SK-MEL-5 (cell line): Measurements from ENCODE around the gene INHBC. TPM values are rescaled to one million over a fixed set of nuclear protein-coding genes. Genes with fewer than 3 reads are reported as not detected.

Experiments
- DNase-seq: peaks from one replicate; pipeline ENCODE4 v3.0.0-alpha.2; 2016; ENCODE audit warnings: low read depth, low spot score
- in situ Hi-C: cut with HindIII; loops from 2 replicates; pipeline ENCODE4 v1.10.0; 2016; ENCODE audit warnings: low sequenced_read_pairs, high pct_unique_total_duplicates, low pct_unique_long_range_greater_than_20kb
- total RNA-seq: library from RNA; depleted of rRNA; stranded (reverse); fragments of >200 nt; shearing (Covaris generic); gene quantifications from 2 replicates; pipeline ENCODE4 v1.2.3, GENCODE V29; 2014

Gene INHBC
- total RNA-seq, 1 experiment from 2014 or later = not detected

DNA sequence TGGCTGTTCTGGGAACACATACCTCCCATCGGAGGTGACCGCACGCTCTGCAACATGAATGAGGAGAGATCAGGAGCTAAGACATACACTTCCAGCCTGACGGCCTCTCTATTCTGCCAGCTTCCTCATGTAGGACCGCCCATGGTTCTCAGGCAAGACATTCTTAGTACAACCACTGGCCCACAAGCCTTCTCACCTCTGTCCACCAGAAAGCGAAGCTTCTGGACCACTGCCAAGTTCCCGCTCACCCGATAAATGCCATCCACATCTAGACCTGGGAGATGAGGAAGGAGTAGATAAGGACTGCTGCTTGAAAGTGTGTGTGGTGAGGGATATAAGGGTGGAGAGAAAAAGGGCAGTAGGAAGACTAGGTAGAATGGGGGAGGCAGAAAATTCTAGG is 39.8 kb downstream of the INHBC start:
- DNase-seq = no peak
- in situ Hi-C loops = no loop called here

DNA sequence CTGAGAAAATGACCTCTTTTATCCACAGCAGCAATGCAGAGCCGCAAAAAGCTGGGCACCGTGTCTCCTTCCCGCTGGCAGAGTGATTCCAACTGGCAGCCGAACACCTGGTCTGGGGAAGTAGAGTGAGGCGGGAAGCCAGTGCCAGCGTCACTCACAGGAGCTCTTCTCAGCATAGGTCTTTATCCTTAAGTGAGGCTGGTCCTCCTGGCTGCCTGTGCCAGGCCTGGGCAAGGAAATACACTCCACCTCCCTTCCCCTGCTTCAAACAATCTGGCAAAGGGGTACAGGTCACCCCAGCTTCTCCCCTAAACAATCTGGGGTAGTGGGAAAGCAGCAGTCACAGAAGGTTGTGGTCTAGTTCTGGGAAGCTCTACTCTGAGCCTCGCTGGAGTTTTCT is 40.3 kb downstream of the INHBC start:
- in situ Hi-C loops = no loop called here
- no peak for DNase-seq

DNA sequence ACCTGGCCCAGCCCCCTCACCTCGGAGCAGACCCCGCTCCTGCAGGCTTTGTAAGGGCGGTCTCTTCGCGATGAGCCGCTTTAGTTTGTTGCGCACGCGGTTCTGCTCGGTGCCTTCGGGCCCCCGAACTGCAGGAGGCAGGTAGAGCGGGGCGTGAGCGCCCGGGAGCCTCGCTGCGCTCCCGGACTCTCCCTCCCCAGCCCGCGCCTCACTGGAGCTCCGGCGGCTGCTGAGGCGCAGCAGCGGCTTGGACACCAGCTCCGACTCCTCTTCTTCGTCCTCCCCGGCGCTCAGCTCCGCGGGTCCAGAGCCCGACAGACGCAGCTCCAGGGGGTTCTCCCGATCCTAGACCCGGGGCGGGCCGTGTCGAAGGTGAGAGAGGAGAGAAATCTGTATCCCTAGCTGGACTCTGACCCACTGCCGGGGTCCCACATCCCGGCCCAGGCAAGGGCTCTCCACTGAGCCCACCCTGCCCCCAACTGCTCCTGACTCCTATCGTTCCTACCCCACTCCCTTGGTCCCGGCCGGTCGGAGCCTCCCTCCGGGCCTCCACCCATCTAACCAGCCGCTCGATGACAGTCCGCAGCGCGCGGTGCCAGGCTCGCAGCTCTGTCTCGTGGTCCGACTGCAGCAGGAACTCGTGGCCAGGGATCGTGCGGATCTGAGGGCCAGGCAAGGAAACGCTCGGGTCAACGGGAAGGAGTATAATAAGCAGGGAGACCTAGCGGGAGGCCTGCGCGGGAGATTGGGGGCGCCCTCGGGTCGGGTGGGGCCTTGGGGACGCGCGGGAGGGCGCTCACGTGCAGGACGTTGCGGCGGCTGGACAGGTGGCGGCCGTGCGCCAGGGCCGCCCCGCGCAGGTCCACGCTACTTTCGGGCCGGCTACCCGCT is 40.9 kb downstream of the INHBC start:
- DNase-seq = no peak
- in situ Hi-C loops = no loop called here

DNA sequence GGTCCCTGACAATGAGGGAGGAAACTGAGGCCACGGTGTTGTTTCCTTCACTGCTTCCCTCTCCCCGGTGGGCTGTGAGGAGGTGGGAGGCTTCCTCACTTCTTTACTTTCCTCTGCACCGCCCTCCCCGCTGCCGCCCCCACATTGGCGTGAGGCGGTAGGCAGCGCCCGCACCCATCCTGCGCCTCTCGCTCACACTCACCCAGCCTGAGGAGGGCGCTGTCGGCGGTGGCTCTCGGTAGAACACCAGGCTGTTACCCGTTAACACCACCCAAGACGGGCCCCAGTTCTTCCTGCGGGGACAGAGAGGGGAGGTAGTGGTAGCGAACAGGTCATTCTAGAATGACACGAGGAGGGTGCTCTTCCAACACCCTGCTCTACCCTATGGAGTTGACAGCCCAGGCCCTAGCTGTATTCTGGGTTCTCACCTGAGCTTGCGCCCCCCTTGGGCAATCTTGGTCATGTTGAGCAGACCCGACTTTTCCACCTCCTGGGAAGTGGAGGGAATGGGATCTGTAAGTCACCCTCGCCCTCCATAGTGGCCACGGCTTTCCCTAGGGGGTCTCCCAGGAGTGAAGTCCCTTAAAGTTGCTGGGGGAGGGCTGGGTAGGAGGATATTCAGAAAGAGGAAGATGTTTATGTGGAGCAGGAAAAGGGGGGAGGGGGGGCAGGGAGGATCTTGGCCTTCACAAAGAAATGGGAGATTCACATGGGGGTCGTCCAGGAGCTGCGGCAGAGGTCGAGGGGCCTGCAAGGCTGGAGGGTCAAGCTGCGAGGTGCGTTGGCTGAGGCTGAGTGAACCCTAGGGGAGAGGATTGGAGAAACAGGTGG is 41.8 kb downstream of the INHBC start:
- in situ Hi-C loops = no loop called here
- DNase-seq = no peak

DNA sequence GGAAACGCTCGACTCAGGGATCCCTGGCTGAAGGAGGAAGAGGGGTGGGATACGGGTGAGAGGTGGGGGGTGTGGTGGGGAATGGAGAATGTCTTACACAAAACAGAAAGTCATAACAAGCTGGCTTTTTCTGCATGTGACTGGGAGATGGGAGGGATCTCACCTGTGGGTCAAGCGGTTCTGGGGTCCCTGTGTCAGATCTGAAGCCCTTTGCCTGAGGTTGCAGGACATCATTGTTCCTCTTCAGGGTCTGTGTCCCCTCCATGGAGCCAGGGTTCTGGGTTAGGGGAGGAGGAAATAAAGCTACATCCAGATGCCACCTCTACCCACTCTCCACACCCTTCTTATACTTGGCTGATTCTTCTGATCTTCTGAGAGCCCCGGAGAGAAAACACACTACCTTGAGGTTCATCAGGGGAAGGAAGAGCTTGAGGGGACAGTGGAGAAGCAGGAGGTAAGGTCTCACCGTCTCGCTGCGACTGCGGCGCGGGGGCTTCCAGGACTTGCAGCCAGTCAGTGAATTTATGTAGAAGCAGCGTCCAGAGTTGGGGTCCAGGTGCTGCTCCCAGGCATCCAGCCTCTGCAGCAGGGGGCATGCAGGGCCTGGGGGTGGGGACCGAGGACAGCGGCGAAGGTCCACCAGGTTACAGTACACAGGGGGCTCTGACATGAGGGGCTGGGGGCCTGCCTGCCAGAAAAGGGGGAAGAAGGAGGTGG is 42.6 kb downstream of the INHBC start:
- no peak for DNase-seq
- in situ Hi-C loops = no loop called here

DNA sequence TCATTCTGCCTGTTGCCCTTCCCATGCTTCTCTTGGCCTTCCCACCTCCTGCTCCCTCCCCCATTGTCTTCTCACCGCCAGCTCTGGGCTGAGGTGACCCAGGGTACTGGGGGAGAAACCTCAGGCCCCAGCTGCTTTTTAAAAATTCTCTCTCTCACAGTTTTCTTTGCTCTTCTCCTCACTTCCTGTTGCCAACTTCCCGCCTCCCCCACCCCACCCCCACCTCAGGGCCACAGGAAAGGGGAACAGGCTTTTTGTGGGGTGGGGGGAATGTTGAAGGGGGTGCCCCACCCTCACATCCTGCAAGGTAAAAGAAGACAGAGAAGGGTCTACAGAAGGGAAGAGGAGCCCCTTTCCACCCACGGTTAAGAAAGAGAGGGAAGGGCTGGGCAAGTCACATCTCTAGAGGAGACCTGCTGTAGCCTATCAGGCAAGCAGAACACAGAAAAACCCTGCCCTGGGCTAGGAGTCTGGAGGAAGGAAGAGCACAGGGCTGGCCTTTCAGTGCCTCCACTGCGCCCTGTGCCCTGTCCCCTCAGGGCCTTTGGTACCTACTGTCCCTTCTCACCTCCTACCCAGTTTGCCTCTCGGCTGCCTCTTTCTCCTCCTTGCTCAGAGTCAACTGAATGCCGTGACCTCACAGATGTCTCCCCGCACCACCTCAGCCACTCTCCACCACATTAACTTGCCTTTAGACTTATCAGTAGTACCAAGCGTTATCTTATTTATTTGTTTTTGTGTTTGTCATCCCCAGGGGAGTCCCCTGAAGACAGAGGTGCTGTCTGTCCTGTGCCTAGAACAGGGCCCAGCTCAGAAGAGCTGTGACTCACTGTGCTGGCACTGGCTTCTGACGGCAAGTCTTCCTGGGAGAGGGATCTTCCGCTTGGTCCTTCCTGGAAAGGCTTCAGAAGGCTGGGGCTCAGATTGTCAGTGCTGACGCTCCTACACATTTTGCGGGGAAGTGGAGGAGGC is 43.4 kb downstream of the INHBC start:
- in situ Hi-C loops = no loop called here
- no peak for DNase-seq

DNA sequence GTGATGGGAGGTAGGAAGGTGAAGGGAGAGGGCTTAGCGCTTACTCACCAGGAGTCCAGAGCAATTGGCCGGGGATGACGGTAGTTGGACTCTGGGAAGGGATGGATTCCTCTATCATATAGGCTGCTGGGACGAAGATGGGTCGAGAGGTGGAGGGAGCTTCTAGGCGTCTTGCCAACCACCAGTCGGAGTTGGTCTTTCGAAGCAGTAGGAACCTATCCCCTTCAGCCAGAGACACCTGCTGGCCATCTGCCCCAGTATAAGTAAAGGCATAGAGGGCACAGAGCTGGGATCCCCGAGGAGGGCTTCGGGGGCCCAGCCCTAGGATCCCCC is 44.4 kb downstream of the INHBC start:
- DNase-seq = no peak

DNA sequence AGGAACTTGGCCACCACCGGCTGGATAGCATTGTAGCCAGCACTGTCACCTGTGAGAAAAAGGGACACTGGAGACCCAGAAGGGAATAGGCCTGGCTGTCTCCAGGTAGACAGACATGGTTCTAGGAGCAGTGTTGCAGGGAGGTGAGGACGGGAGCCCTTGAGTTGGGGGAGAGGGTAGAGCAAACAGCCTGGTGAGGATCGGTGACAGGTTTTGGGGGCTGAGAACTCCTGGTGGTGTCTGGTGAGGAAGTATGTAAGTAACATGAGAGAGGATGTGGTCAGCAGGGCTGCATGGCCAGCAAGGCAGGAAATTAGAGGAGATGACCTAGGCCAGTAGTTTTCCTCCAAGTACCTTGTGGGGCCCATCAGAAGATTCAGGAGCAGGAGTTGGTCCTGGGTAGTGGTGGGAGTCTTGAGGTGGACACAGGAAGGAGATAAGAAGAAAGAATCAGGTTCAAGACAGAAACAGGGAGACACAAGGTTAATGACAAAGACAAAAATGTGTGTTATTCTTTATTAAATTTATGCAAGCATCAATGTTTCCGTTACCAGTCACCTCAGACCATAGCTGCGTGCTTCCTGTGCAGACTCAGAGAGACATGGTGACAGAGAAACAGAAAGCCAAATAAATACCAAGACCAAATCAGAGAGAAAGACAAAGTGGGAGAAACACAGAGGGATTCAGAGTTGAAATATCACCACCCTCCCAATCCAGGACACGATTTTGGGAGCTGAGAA is 45.0 kb downstream of the INHBC start, which contains the start of gene ARHGAP9:
Gene ARHGAP9 (minus strand): TSS at position 491 of the 740 bp plus-strand sequence. CDS start 460 bp downstream, at position 31.
- in situ Hi-C loops = no loop called here
- no peak for DNase-seq

More for the DNA sequence above, 44.4 kb downstream of the INHBC start:
- in situ Hi-C loops = no loop called here

DNA sequence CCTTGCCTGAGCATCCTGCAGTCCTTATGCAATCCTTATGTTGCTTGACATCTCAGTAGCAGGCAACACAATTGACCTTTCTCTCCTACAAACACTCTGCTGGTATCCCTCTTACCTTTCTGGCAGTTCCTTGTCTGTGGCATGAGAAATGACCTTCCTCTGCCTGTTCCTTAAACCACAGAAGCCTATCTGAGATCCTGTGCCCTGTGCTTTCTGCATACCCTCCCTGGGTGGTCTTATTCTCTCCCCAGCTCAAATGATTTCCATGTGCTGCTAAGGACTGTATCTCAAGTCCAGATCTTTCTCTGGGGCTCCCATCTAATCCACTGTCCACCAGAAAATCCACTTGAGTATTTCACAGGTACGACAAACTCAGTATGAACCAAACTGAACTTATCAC is 47.1 kb downstream of the INHBC start:
- no peak for DNase-seq
- in situ Hi-C loops = no loop called here

DNA sequence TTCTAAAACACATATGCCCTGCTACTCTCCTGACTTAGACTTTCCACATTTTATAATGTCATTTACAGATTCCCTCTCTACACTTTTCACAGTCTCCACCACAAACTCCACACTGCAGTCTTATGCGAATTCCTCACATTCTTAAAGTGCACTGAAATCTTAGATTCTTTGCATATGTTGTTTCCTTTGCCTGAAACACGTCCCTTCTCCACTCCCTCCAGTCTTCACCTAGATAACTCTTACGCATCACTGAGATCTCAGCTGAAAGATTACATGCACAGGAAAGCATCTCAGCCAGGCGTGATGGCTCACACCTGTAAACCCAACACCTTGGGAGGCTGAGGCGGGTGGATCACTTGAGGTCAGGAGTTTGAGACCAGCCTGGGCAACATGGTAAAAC is 48.9 kb downstream of the INHBC start:
- in situ Hi-C loops = no loop called here

DNA sequence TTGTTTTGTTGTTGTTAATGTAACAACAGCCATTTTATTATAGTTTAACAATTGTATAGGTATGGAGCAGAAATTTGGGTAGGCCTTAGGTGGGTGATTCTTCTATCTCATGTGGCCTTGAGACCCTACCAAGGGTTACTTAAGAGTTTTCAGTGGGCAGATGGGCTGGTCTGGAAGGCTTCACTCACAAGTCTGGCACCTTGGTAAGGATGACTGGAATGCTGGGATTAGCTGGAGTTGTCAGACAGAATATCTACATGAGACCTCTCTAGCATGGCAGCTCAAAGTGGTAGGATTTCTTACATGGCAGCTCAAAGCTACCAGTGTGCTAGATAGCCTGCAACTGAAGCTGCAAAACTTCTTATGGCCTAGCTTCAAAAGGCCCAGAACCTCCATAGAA is 51.1 kb downstream of the INHBC start:
- in situ Hi-C loops = no loop called here
- DNase-seq = no peak

More for the DNA sequence above, 48.9 kb downstream of the INHBC start:
- no peak for DNase-seq

DNA sequence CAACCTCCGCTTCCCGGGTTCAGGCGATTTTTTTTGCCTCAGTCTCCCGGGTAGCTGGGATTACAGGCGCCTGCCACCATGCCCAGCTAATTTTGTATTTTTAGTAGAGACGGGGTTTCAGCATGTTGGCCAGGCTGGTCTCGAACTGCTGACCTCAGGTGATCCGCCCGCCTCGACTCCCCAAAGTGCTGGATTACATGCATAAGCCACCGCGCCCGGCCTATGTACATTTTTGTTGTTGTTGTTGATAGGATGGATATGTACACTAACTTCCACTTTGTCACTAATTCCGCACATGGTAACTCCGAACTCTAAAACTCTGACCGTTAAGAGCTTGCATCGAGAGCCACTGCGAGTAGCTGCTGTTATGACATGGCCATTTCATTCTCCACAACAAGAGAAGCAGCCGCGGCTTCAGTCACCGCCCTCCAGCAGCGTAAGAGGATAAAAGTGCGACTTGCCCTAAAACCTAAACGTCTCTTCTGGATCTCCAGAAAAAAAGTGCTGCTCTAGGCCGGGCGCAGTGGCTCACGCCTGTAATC is 52.5 kb downstream of the INHBC start:
- DNase-seq = no peak
- in situ Hi-C loops = no loop called here

DNA sequence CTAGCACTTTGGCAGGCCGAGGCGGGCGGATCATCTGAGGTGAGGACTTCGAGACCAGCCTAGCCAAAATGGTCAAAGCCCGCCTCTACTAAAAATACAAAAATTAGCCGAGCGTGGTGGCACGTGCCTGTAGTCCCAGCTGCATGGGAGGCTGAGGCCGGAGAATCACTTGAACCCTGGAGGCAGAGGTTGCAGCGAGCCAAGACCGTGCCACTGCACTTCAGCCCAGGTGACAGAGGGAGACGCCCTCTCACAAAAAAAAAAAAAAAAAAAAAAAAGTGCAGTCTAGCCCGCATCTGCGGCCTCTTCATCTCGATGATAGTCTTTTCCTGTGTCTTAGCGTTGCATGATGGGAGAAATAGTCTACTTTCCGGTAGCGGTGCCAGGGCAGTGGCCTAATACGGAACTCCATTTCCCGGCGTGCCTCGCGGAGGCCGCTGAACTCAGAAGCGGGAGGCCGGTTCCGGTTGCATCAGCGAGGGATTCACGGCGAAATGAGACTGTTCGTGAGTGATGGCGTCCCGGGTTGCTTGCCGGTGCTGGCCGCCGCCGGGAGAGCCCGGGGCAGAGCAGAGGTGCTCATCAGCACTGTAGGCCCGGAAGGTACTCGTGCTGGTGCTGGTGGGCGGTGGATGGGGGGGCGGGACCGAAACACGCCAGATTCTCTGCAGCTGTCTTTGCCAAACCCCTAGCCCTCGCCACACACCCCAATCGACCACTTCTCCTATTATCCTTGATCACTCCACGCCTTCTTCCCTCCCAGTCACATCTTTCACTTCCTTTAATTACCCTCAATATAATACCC is 53.2 kb downstream of the INHBC start, which contains the start of gene MARS1:
Gene MARS1 (plus strand): TSS at position 472 of the 805 bp plus-strand sequence. CDS start 23 bp downstream, at position 495.
- DNase-seq = peak; percentile 99
- in situ Hi-C loops = no loop called here

DNA sequence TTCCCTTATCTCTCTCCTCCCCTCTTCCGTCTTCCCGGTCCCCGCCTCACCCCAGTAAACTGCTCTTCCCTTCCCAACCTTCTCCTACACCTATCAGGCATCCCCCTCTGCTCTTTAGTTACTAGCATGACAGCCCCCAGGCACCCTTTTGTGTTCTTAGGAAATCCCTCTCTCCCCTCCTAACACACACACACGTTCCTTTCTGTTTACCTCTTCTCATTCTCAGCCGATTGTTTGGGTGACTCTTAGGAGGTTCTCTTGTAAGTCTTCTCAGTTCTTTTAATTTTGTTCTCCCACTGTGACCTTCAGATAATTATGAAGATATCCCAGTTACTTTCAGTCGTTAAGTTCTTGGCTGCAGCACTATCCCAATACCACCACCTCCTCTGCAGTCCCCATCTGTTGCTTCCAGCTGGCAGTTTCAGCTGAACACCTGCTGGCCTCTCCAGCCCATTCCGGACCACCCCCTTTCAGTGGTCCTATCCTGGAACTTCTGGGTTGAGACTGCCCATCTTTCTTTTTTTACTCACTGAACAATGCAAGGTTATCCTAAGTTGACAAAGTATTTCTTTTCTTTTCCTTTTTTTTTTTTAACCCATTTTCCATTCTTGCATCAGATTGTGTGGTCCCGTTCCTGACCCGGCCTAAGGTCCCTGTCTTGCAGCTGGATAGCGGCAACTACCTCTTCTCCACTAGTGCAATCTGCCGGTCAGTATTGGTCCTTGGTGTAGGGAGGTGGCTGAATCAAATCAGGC is 54.0 kb downstream of the INHBC start:
- DNase-seq = no peak
- in situ Hi-C loops = no loop called here

DNA sequence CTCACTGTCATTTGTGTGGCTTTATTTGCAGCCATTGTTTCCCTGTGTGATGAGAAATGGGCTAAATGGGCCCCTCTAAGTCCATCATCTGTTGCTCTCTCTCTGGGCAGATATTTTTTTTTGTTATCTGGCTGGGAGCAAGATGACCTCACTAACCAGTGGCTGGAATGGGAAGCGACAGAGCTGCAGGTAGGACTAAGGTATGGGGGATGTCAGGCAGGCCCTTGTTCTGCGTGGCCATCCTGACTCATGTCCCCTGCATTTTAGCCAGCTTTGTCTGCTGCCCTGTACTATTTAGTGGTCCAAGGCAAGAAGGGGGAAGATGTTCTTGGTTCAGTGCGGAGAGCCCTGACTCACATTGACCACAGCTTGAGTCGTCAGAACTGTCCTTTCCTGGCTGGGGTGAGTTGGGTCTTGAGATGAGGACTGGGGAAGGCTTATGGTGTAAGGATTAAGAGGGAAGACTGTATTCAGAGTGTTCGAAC is 54.6 kb downstream of the INHBC start:
- in situ Hi-C loops = no loop called here
- DNase-seq = no peak
